Fibroblast of lung (primary cell): ENCODE data around the gene RLIM. TPM values are rescaled to one million over a fixed set of nuclear protein-coding genes. Genes with fewer than 3 reads are reported as not detected.

Experiments
- DNase-seq, 2 donors: peaks; one replicate each; pipeline versions ENCODE4 v3.0.0 to v3.0.0-alpha.2; 2010; ENCODE audit warnings: low read depth in 2 of 2
- H2AFZ ChIP-seq: 2 replicates; pipeline ENCODE4 v1.5.1; 2012; ENCODE audit warnings: low read length, control low read depth, inconsistent platforms
- H3K27ac ChIP-seq: 2 replicates; pipeline ENCODE4 v1.5.1; 2011; ENCODE audit warnings: low read length, control low read depth; ENCODE audit not compliant: insufficient read depth
- H3K27me3 ChIP-seq: 2 replicates; pipeline ENCODE4 v1.5.1; 2011; ENCODE audit warnings: mild to moderate bottlenecking, low read length; ENCODE audit not compliant: control insufficient read depth, insufficient read depth
- H3K36me3 ChIP-seq: 2 replicates; pipeline ENCODE4 v1.5.1; 2011; ENCODE audit warnings: low read length; ENCODE audit not compliant: control insufficient read depth, insufficient read depth
- H3K4me1 ChIP-seq: 2 replicates; pipeline ENCODE4 v1.5.1; 2011; ENCODE audit warnings: low read length; ENCODE audit not compliant: control insufficient read depth, insufficient read depth; ENCODE audit errors: extremely low read depth
- H3K4me2 ChIP-seq: 2 replicates; pipeline ENCODE4 v1.5.1; 2011; ENCODE audit warnings: low read length, control low read depth; ENCODE audit not compliant: insufficient read depth; ENCODE audit errors: extremely low read depth
- H3K4me3 ChIP-seq, 4 experiments: fragments of 200-600 bp in 1 of 4; sonication (generic) in 1 of 4; replicated peaks in 1 of 4; 2 replicates each; pipeline ENCODE4 v1.5.1; 2011 to 2016; ENCODE audit warnings: low read length in 4 of 4, low read depth in 3 of 4, mild to moderate bottlenecking in 3 of 4, control low read depth in 2 of 4, inconsistent platforms in 1 of 4, mixed read lengths in 1 of 4; ENCODE audit not compliant: insufficient read depth in 1 of 4; ENCODE audit errors: control extremely low read depth in 1 of 4
- H3K79me2 ChIP-seq: 2 replicates; pipeline ENCODE4 v1.5.1; 2012; ENCODE audit warnings: mild to moderate bottlenecking, low read length, inconsistent platforms; ENCODE audit not compliant: control insufficient read depth, insufficient read depth
- H3K9ac ChIP-seq: 2 replicates; pipeline ENCODE4 v1.5.1; 2011; ENCODE audit warnings: mild to moderate bottlenecking, low read length, control low read depth; ENCODE audit not compliant: insufficient read depth
- H3K9me3 ChIP-seq: 2 replicates; pipeline ENCODE4 v1.5.1; 2012; ENCODE audit warnings: low read depth, low read length; ENCODE audit not compliant: control insufficient read depth, insufficient read depth
- H4K20me1 ChIP-seq: 2 replicates; pipeline ENCODE4 v1.5.1; 2011; ENCODE audit warnings: low read length; ENCODE audit not compliant: control insufficient read depth, insufficient read depth; ENCODE audit errors: extremely low read depth
- CTCF ChIP-seq, 2 donors: IDR thresholded peaks in 1 of 2; conservative IDR thresholded peaks in 1 of 2; 1 replicate in 1 of 2; 2 replicates in 1 of 2; pipeline ENCODE4 v1.5.1; 2011 to 2012; ENCODE audit warnings: low read length in 2 of 2, control low read depth in 1 of 2, inconsistent platforms in 1 of 2, low read depth in 1 of 2, mild to moderate bottlenecking in 1 of 2
- EZH2 ChIP-seq: IDR thresholded peaks from 2 replicates; pipeline ENCODE4 v1.5.1; 2012; ENCODE audit warnings: low read length, control low read depth, mild to moderate bottlenecking; ENCODE audit errors: missing control alignments
- polyA plus RNA-seq, 2 donors: library from polyadenylated mRNA; depleted of rRNA in 1 of 2; stranded (reverse) in 1 of 2; unstranded in 1 of 2; fragments of >200 nt; gene quantifications; 2 replicates each; pipeline ENCODE4 v1.2.1, GENCODE V29; 2011 to 2012; ENCODE audit warnings: missing spikeins in 1 of 2
- total RNA-seq: library from RNA; depleted of rRNA; stranded (reverse); fragments of >200 nt; gene quantifications from 2 replicates; pipeline ENCODE4 v1.2.1, GENCODE V29; 2014

The RLIM gene
- total and polyA plus RNA-seq, 2 donors (not counting 1 experiment from before 2014, with no cell fraction given) = 29.9 to 57.0 TPM

- no peaks in the 10 kb centered on the region for H3K36me3 ChIP-seq
- H2AFZ ChIP-seq = no peak overlapping the region
- no peaks in the 10 kb centered on the region for H3K9me3 ChIP-seq
- H3K4me1 ChIP-seq = peaks cover 3% of the 10 kb centered on the region
- peak; percentile 51 to 53 for TF ChIP-seq CTCF (conservative IDR thresholded peaks at IDR 0.05 in 1 of 2, IDR thresholded peaks at IDR 0.05 in 1 of 2; ENCODE audit: low read depth in 1 of 2, low read length in 2 of 2)
- TF ChIP-seq EZH2 = no peak
- H3K4me2 ChIP-seq = peak overlapping the region; percentile 64
- peak overlapping the region; percentile 16 for H3K9ac ChIP-seq
- DNase-seq = peak; percentile 77 to 82
- no peaks in the 10 kb centered on the region for H3K27me3 ChIP-seq
- H3K79me2 ChIP-seq = no peaks in the 10 kb centered on the region
- peak overlapping the region; percentile 19 to 56 (median 42) for H3K4me3 ChIP-seq
- no peaks in the 10 kb centered on the region for H4K20me1 ChIP-seq
- H3K27ac ChIP-seq = peak overlapping the region; percentile 59
These were observed 78.8 kb downstream of the RLIM start for GRCh38 chrX:74535408-74536151.

Other genes with a start within 250 kb of the RLIM start
- 5.6 and 7.8 TPM in 2 replicates for gene SLC16A2, start 193.1 kb downstream of the RLIM start, total RNA-seq
- gene SLC16A2, start 193.1 kb downstream of the RLIM start, polyA plus RNA-seq = 27.2 and 30.5 TPM in 2 replicates